GM23338 (cell line): ENCODE data around the gene ZNF844. TPM values are rescaled to one million over a fixed set of nuclear protein-coding genes. Genes with fewer than 3 reads are reported as not detected.

Source experiments
- ATAC-seq: fragments of 200-7000 bp; cut with Tn5 transposase; 3 replicates; pipeline ENCODE4 v1.9.1; 2020
- DNase-seq: peaks from one replicate; pipeline ENCODE4 v3.0.0-alpha.2; 2015; ENCODE audit warnings: low spot score
- H2AFZ ChIP-seq: fragments of 200-600 bp; sonication (generic); 2 replicates; pipeline ENCODE4 v1.8.0; 2016; ENCODE audit warnings: antibody characterized with exemption, mild to moderate bottlenecking, moderate library complexity
- H3F3A ChIP-seq: fragments of 200-600 bp; sonication (generic); replicated peaks from 2 replicates; pipeline ENCODE4 v1.8.0; 2017; ENCODE audit warnings: antibody characterized with exemption, mixed run types, low read depth
- H3K27ac ChIP-seq: fragments of 200-600 bp; sonication (generic); 2 replicates; pipeline ENCODE4 v1.6.1; 2016; ENCODE audit warnings: low read depth
- H3K27me3 ChIP-seq: fragments of 200-600 bp; sonication (generic); 2 replicates; pipeline ENCODE4 v1.8.0; 2016; ENCODE audit warnings: mild to moderate bottlenecking, mixed run types, moderate library complexity; ENCODE audit not compliant: insufficient read depth
- H3K36me3 ChIP-seq: fragments of 200-600 bp; sonication (generic); 2 replicates; pipeline ENCODE4 v1.8.0; 2016; ENCODE audit warnings: mild to moderate bottlenecking; ENCODE audit not compliant: insufficient read depth
- H3K4me1 ChIP-seq: fragments of 200-600 bp; sonication (generic); 2 replicates; pipeline ENCODE4 v1.8.0; 2016; ENCODE audit warnings: mild to moderate bottlenecking, moderate library complexity; ENCODE audit not compliant: insufficient read depth
- H3K4me2 ChIP-seq: fragments of 200-600 bp; sonication (generic); 2 replicates; pipeline ENCODE4 v1.7.1; 2017; ENCODE audit warnings: mixed run types
- H3K4me3 ChIP-seq: fragments of 200-600 bp; sonication (generic); 2 replicates; pipeline ENCODE4 v1.6.1; 2016; ENCODE audit warnings: mixed run types
- H3K79me2 ChIP-seq: fragments of 200-600 bp; sonication (generic); replicated peaks from 2 replicates; pipeline ENCODE4 v1.8.0; 2017; ENCODE audit warnings: mild to moderate bottlenecking; ENCODE audit not compliant: insufficient read depth
- H3K9me2 ChIP-seq: fragments of 200-600 bp; sonication (generic); 2 replicates; pipeline ENCODE4 v1.8.0; 2017; ENCODE audit not compliant: insufficient read depth
- H4K20me1 ChIP-seq: fragments of 200-600 bp; sonication (generic); replicated peaks from 2 replicates; pipeline ENCODE4 v1.8.0; 2017; ENCODE audit warnings: mild to moderate bottlenecking; ENCODE audit not compliant: insufficient read depth
- H3K27ac Mint-ChIP-seq: 2 replicates; pipeline ENCODE4 v1.8.0; 2020; ENCODE audit warnings: inconsistent platforms, mild to moderate bottlenecking, moderate library complexity, mixed read lengths
- H3K27me3 Mint-ChIP-seq: 3 replicates; pipeline ENCODE4 v1.8.0; 2022; ENCODE audit warnings: low read depth, mild to moderate bottlenecking, moderate library complexity, mixed read lengths, inconsistent platforms; ENCODE audit not compliant: insufficient read depth, poor library complexity
- H3K36me3 Mint-ChIP-seq: 3 replicates; pipeline ENCODE4 v1.8.0; 2021; ENCODE audit warnings: low read depth, mild to moderate bottlenecking, inconsistent platforms, moderate library complexity, mixed read lengths
- H3K4me1 Mint-ChIP-seq: 3 replicates; pipeline ENCODE4 v1.8.0; 2020; ENCODE audit warnings: mild to moderate bottlenecking, inconsistent platforms, mixed read lengths
- H3K4me3 Mint-ChIP-seq: 3 replicates; pipeline ENCODE4 v1.8.0; 2021; ENCODE audit warnings: moderate library complexity, mild to moderate bottlenecking, inconsistent platforms, mixed read lengths
- H3K9me3 Mint-ChIP-seq: 3 replicates; pipeline ENCODE4 v1.8.0; 2020; ENCODE audit warnings: moderate library complexity, mild to moderate bottlenecking, inconsistent platforms, mixed read lengths
- CREB1 ChIP-seq: fragments of 250-450 bp; sonication (Bioruptor Pico); IDR thresholded peaks from 2 replicates; pipeline ENCODE4 v1.5.0; 2020; ENCODE audit warnings: low read depth, mild to moderate bottlenecking, moderate library complexity
- CTCF ChIP-seq, 2 experiments: fragments of 200-600 bp in 1 of 2; sonication (generic) in 1 of 2; conservative IDR thresholded peaks; 2 replicates each; pipeline versions ENCODE4 v1.5.1 to v1.6.1; 2016 to 2017; ENCODE audit warnings: antibody characterized with exemption in 2 of 2, low read depth in 2 of 2, mild to moderate bottlenecking in 2 of 2, moderate library complexity in 1 of 2
- ETS1 ChIP-seq: IDR thresholded peaks from 2 replicates; pipeline ENCODE4 v1.6.1; 2016; ENCODE audit warnings: antibody characterized with exemption
- EZH2 ChIP-seq: fragments of 200-600 bp; sonication (generic); IDR thresholded peaks from one replicate; pipeline ENCODE4 v1.8.0; 2017; ENCODE audit warnings: antibody characterized with exemption, mild to moderate bottlenecking, low read depth; ENCODE audit not compliant: unreplicated experiment
- EZH2phosphoT487 ChIP-seq: fragments of 200-600 bp; sonication (generic); IDR thresholded peaks from one replicate; pipeline ENCODE4 v1.8.1; 2018; ENCODE audit warnings: antibody characterized with exemption; ENCODE audit not compliant: unreplicated experiment
- JUNB ChIP-seq: IDR thresholded peaks from one replicate; pipeline ENCODE4 v1.6.1; 2016; ENCODE audit warnings: antibody characterized with exemption; ENCODE audit not compliant: unreplicated experiment
- NANOG ChIP-seq: IDR thresholded peaks from 2 replicates; pipeline ENCODE4 v1.6.1; 2016; ENCODE audit warnings: antibody characterized with exemption, borderline replicate concordance
- POLR2AphosphoS5 ChIP-seq: IDR thresholded peaks from 2 replicates; pipeline ENCODE4 v1.6.1; 2016; ENCODE audit warnings: antibody characterized with exemption, low read depth
- REST ChIP-seq: IDR thresholded peaks from one replicate; pipeline ENCODE4 v1.6.1; 2018; ENCODE audit warnings: antibody characterized with exemption; ENCODE audit not compliant: unreplicated experiment
- STAT1 ChIP-seq: IDR thresholded peaks from one replicate; pipeline ENCODE4 v1.6.1; 2016; ENCODE audit warnings: antibody characterized with exemption; ENCODE audit not compliant: unreplicated experiment
- ZNF114 ChIP-seq: fragments of 250-450 bp; sonication (Bioruptor Pico); IDR thresholded peaks from 2 replicates; pipeline ENCODE4 v1.5.0; 2020; ENCODE audit warnings: mild to moderate bottlenecking, moderate library complexity
- ZNF331 ChIP-seq: fragments of 250-450 bp; sonication (Bioruptor Pico); IDR thresholded peaks from 2 replicates; pipeline ENCODE4 v1.5.0; 2020; ENCODE audit warnings: low read depth, mild to moderate bottlenecking, moderate library complexity
- ZNF462 ChIP-seq: fragments of 250-450 bp; sonication (Bioruptor Pico); IDR thresholded peaks from 2 replicates; pipeline ENCODE4 v1.5.0; 2020; ENCODE audit warnings: mild to moderate bottlenecking, moderate library complexity
- polyA plus RNA-seq: library from polyadenylated mRNA; unstranded; fragments of >200 nt; fragmentation: Nextera tagmentation; extraction: Ambion mirVana; gene quantifications from 2 replicates; pipeline ENCODE4 v1.2.1, GENCODE V29; 2016
- total RNA-seq: library from RNA; depleted of rRNA; stranded (reverse); fragments of >200 nt; shearing (Covaris generic); gene quantifications from 2 replicates; pipeline ENCODE4 v1.2.3, GENCODE V29; 2014

ZNF844 gene
- total and polyA plus RNA-seq, 2 experiments from 2014 or later: 2.1 to 10.5 TPM

- DNase-seq: no peak
- Mint-ChIP-seq H3K4me1 (no peaks in the 10 kb centered on the region), H3K36me3 (peaks cover 36% of the 10 kb centered on the region), H3K9me3 (peaks cover 90% of the 10 kb centered on the region), H3K4me3 (no peak overlapping the region), H3K27me3 (peaks cover 3% of the 10 kb centered on the region), H3K27ac (no peak overlapping the region)
- H4K20me1 ChIP-seq: no peaks in the 10 kb centered on the region
- peaks cover 4% of the 10 kb centered on the region; the same call in 1 of the 2 replicates for H3K27me3 ChIP-seq
- no peak overlapping the region for H3K4me3 ChIP-seq
- H3K4me1 ChIP-seq: peaks cover 9% of the 10 kb centered on the region; the same call in 1 of the 2 replicates
- TF ChIP-seq EZH2phosphoT487 (no peak), JUNB (no peak), EZH2 (no peak), NANOG (no peak), ETS1 (no peak), CTCF (conservative IDR thresholded peaks at IDR 0.05; ENCODE audit: low read depth in 2 of 2) (no peak), CREB1 (CRISPR knock-in tag) (no peak), ZNF114 (CRISPR knock-in tag) (no peak), ZNF331 (no peak), POLR2AphosphoS5 (no peak), REST (no peak), ZNF462 (CRISPR knock-in tag) (no peak), STAT1 (no peak)
- peaks cover 60% of the 10 kb centered on the region for H3K79me2 ChIP-seq
- peaks cover 29% of the 10 kb centered on the region for H3F3A ChIP-seq
- H2AFZ ChIP-seq: no peak overlapping the region
- no peaks in the 10 kb centered on the region for H3K9me2 ChIP-seq
- no peak overlapping the region for H3K27ac ChIP-seq
- H3K36me3 ChIP-seq: peaks cover 60% of the 10 kb centered on the region
- H3K4me2 ChIP-seq: no peak overlapping the region
- no peak for ATAC-seq
These were observed 16.7 kb upstream of the ZNF844 start for GRCh38 chr19:12047868-12048267.
